Prostate gland (tissue), 2 donors: ENCODE data around the gene RNF152. TPM values are rescaled to one million over a fixed set of nuclear protein-coding genes. Genes with fewer than 3 reads are reported as not detected.

ENCODE experiments used
- DNase-seq: peaks from one replicate; pipeline ENCODE4 v3.0.0-alpha.2; 2019; ENCODE audit warnings: low spot score
- H3K27ac ChIP-seq, 2 donors: fragments of 200-600 bp; sonication (generic); 2 replicates each; pipeline ENCODE4 v1.5.1; 2017 to 2019
- H3K27me3 ChIP-seq: fragments of 200-600 bp; sonication (generic); replicated peaks from 2 replicates; pipeline ENCODE4 v1.5.1; 2019; ENCODE audit not compliant: insufficient read depth
- H3K36me3 ChIP-seq, 2 donors: fragments of 200-600 bp; sonication (generic); 1 replicate in 1 of 2; 2 replicates in 1 of 2; pipeline versions ENCODE4 v1.5.1 to v1.8.1; 2017 to 2019
- H3K4me1 ChIP-seq: fragments of 200-600 bp; sonication (generic); replicated peaks from 2 replicates; pipeline ENCODE4 v1.5.1; 2019
- H3K4me3 ChIP-seq, 2 donors: fragments of 200-600 bp; sonication (generic); 2 replicates each; pipeline ENCODE4 v1.5.1; 2017 to 2019
- H3K9me3 ChIP-seq: fragments of 200-600 bp; sonication (generic); 2 replicates; pipeline ENCODE4 v1.5.1; 2017
- POLR2A ChIP-seq: fragments of 450-650 bp; IDR thresholded peaks from one replicate; pipeline ENCODE4 v1.6.1; 2016; ENCODE audit warnings: antibody characterized with exemption, mild to moderate bottlenecking
- POLR2AphosphoS5 ChIP-seq: sonication (generic); formaldehyde crosslinking; IDR thresholded peaks from one replicate; pipeline ENCODE4 v1.6.1; 2017; ENCODE audit warnings: antibody characterized with exemption
- WGBS: methylation state at CpG from one replicate; pipeline ENCODE4 v1.1.5; 2018; 5-methylcytosine and 5-hydroxymethylcytosine counted together
- intact Hi-C: fragments of 100-400 bp; cut with DNase I; formaldehyde crosslinking; loops from one replicate; pipeline ENCODE4 v1.14.2; 2022
- total RNA-seq, 2 donors: library from RNA; depleted of rRNA; stranded (reverse); fragments of >200 nt; gene quantifications; one replicate each; pipeline ENCODE4 v1.1.0, GENCODE V29; 2016
- TF ChIP-seq, protein P1 (sequence below), 4 experiments: fragments of 200-600 bp in 2 of 4; fragments of 450-650 bp in 2 of 4; sonication (generic) in 2 of 4; IDR thresholded peaks; 1 replicate in 3 of 4; 2 replicates in 1 of 4; pipeline ENCODE4 v1.5.1; 2016 to 2019; ENCODE audit warnings: antibody characterized with exemption in 4 of 4, mild to moderate bottlenecking in 2 of 4, moderate library complexity in 2 of 4

The RNF152 gene
- total RNA-seq, 2 donors from 2014 or later, result 15.5 to 38.9 TPM

DNA sequence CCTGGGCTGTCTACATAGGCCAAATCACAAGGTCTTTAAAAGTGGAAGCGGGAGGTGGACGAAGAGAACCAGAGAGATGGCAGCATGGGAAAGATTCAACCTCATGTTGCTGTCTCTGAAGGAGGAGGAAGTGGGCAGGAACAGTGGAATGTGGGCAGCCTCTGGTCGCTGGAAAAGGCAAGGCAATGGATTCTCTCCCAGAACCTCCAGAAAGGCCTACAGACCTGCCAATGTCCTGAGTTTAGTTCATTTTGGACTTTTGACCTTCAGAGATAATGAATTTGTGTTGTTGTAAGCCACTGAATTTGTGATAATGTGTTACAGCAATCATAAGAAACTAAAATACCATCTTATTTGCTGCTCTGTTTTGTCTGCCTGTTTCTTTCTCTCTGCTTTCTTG is 122.5 kb downstream of the RNF152 start:
- WGBS, result 89% methylated on average over 3 of the region's 3 CpGs
- Histone ChIP-seq H3K9me3 (no peaks in the 10 kb centered on the region), H3K4me3 (no peak overlapping the region), H3K27ac (no peak overlapping the region), H3K4me1 (no peaks in the 10 kb centered on the region), H3K27me3 (no peaks in the 10 kb centered on the region), H3K36me3 (no peaks in the 10 kb centered on the region)
- no peak for DNase-seq
- intact Hi-C loops, result no loop called here
- TF ChIP-seq POLR2AphosphoS5, result no peak
- TF ChIP-seq, protein P1, sequence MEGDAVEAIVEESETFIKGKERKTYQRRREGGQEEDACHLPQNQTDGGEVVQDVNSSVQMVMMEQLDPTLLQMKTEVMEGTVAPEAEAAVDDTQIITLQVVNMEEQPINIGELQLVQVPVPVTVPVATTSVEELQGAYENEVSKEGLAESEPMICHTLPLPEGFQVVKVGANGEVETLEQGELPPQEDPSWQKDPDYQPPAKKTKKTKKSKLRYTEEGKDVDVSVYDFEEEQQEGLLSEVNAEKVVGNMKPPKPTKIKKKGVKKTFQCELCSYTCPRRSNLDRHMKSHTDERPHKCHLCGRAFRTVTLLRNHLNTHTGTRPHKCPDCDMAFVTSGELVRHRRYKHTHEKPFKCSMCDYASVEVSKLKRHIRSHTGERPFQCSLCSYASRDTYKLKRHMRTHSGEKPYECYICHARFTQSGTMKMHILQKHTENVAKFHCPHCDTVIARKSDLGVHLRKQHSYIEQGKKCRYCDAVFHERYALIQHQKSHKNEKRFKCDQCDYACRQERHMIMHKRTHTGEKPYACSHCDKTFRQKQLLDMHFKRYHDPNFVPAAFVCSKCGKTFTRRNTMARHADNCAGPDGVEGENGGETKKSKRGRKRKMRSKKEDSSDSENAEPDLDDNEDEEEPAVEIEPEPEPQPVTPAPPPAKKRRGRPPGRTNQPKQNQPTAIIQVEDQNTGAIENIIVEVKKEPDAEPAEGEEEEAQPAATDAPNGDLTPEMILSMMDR (IDR thresholded peaks at IDR 0.05), result no peak
- no peak for TF ChIP-seq POLR2A

DNA sequence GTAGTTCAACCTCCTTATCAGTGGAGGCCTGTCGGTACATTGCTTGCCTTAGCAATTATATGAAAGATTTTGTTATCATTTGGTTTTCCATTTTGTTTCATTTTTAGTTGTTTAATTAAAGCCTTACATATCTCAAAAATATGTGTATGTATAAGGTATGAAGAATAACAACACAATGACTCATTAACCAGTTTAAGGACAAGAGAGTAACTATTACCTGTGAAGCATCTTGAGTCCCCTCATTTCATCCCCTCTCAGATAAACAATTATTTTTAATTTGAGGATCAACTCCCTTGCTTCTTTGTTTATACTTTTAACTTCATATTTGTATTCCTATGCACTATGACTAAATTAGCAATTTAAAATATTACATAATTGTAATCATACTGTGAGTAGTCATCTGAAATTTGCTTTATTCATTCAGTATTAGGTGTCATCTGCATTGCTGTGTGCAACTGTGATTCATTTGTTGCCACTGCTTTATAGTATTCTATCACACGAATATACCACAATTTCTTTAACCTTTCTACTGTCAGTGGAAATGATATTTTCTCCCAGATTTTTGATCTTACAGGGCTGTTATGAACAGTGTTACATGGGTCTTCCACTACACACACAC is 126.4 kb downstream of the RNF152 start:
- intact Hi-C loops, result no loop called here
- Histone ChIP-seq H3K27me3 (no peaks in the 10 kb centered on the region), H3K27ac (no peak overlapping the region), H3K36me3 (no peaks in the 10 kb centered on the region), H3K9me3 (no peaks in the 10 kb centered on the region), H3K4me1 (no peaks in the 10 kb centered on the region), H3K4me3 (no peak overlapping the region)
- no peak for DNase-seq
- 90% methylated on average over 2 of the region's 2 CpGs for WGBS
- TF ChIP-seq POLR2AphosphoS5 (no peak), POLR2A (no peak)
- TF ChIP-seq, protein P1 (IDR thresholded peaks at IDR 0.05), result no peak

DNA sequence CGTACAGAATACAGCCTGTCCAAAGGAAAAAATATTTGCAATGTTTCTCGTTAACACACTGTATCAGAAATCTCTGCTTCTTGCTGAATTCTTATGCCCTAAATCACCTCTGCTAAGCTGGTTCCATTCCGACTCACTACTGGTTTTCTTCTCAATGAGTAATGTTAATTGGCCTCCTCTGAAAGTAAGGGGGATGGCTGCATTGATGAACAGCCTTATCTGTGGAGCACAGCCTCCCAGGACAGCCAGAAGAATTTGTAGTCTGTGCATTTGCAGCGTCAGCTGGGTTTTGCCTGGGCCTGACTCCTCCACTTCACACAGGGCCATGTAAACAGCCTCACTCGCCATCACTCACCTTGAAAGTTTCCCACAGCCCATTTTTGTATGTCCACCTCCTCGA is 127.7 kb downstream of the RNF152 start:
- Histone ChIP-seq H3K27ac (no peak overlapping the region), H3K4me3 (no peak overlapping the region)
- intact Hi-C loops, result no loop called here

DNA sequence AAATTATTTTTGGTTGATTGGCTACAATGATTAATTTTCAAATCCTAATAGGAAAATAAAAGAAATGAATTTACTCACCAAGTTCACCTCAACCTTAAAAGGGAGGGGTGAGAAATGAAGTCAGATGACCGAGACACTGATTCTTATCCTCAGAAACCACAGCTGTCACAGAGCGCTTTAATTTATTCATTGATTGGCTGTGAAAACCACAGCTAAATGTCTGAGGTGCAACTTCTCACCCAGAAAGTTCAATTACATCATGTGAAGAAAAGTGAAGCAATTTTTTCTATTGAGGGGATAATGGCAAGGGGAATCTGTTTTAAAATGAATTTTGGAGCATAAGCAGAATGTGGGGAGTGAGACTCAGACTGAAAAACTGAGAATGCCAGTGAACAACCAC is 128.4 kb downstream of the RNF152 start:
- no peaks in the 10 kb centered on the region for H3K27me3 ChIP-seq
- H3K9me3 ChIP-seq, result no peaks in the 10 kb centered on the region
- H3K27ac ChIP-seq, result no peak overlapping the region
- H3K36me3 ChIP-seq, result no peaks in the 10 kb centered on the region
- intact Hi-C loops, result no loop called here
- WGBS, result 72% methylated on average over 2 of the region's 2 CpGs
- DNase-seq, result no peak
- TF ChIP-seq, protein P1 (IDR thresholded peaks at IDR 0.05), result no peak
- no peak for TF ChIP-seq POLR2A
- TF ChIP-seq POLR2AphosphoS5, result no peak
- no peak overlapping the region for H3K4me3 ChIP-seq
- H3K4me1 ChIP-seq, result no peaks in the 10 kb centered on the region

More for the DNA sequence above, 127.7 kb downstream of the RNF152 start:
- Histone ChIP-seq H3K27me3 (no peaks in the 10 kb centered on the region), H3K4me1 (no peaks in the 10 kb centered on the region), H3K9me3 (no peaks in the 10 kb centered on the region), H3K36me3 (no peaks in the 10 kb centered on the region)
- DNase-seq, result no peak
- WGBS, result 61% methylated on average over 6 of the region's 6 CpGs
- TF ChIP-seq POLR2AphosphoS5, result no peak
- TF ChIP-seq, protein P1 (IDR thresholded peaks at IDR 0.05), result no peak
- TF ChIP-seq POLR2A, result no peak

DNA sequence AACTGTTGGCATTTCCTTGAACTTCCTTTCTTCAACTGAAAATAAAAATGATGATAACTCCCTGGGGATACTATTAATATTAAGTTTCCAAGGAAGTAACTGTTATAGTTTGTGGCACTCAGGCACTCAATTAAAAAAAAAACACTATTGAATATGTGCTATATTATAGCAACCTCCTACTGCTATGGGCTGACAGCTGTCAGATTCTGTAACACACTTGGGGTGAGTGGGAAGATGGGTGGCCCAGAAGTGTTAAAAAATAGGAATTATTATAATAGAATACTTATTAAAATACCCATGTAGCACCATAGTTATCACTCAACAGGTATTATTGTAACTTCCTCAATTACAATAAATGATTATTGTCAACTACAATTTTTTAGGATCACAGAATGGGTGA is 130.9 kb downstream of the RNF152 start:
- intact Hi-C loops, result no loop called here

More for the DNA sequence above, 130.9 kb downstream of the RNF152 start:
- TF ChIP-seq POLR2A (no peak), POLR2AphosphoS5 (no peak)
- TF ChIP-seq, protein P1 (IDR thresholded peaks at IDR 0.05), result no peak
- H3K4me1 ChIP-seq, result no peaks in the 10 kb centered on the region
- no peak overlapping the region for H3K27ac ChIP-seq
- H3K27me3 ChIP-seq, result no peaks in the 10 kb centered on the region
- no peaks in the 10 kb centered on the region for H3K36me3 ChIP-seq
- H3K4me3 ChIP-seq, result no peak overlapping the region
- no peak for DNase-seq
- H3K9me3 ChIP-seq, result no peaks in the 10 kb centered on the region
